GM18511 (cell line): ENCODE data around the gene TUBA4B.
"Not testable (repeated sequence)": the region's sequence is repeated elsewhere in the genome, so short reads cannot be mapped to it uniquely, and the experiment has no call there.

Experiments
- ATAC-seq: cut with Tn5 transposase; IDR thresholded peaks from one replicate; pipeline ENCODE4 v1.9.1; 2021; ENCODE audit warnings: mild to moderate bottlenecking, moderate library complexity; ENCODE audit not compliant: unreplicated experiment

TUBA4B gene

GRCh38 chr2:219309278-219309677 is 56.2 kb downstream of the TUBA4B start, which contains the start of gene PTPRN:
Gene PTPRN, minus strand, starts transcription at chr2:219309401. Its CDS starts 69 bp downstream, at chr2:219309332.
- ATAC-seq: no peak

GRCh38 chr2:219312683-219313263 is 59.7 kb downstream of the TUBA4B start:
- ATAC-seq: not testable (repeated sequence)

- ATAC-seq: no peak
Measured at GRCh38 chr2:219314804-219315468, 61.9 kb downstream of the TUBA4B start.
